Heart right ventricle (tissue), 16 donors: ENCODE data around the gene ZNF576. TPM values are rescaled to one million over a fixed set of nuclear protein-coding genes. Genes with fewer than 3 reads are reported as not detected.

Experiments
- ATAC-seq, 8 donors: fragments of 200-7000 bp; cut with Tn5 transposase; one replicate each; pipeline ENCODE4 v1.9.1; 2020; ENCODE audit warnings: mild to moderate bottlenecking in 8 of 8, moderate library complexity in 8 of 8, moderate number of reproducible peaks in 1 of 8
- DNase-seq, 2 donors: peaks; one replicate each; pipeline ENCODE4 v3.0.0-alpha.2; 2020
- H3K27ac ChIP-seq, 10 donors: fragments of 200-600 bp; sonication (generic) in 2 of 10; one replicate each; pipeline versions ENCODE4 v1.5.0 to v1.8.0; 2020 to 2022; ENCODE audit warnings: mild to moderate bottlenecking in 3 of 10
- H3K27me3 ChIP-seq, 7 donors: fragments of 200-600 bp; one replicate each; pipeline ENCODE4 v1.8.0; 2021 to 2022; ENCODE audit warnings: mild to moderate bottlenecking in 2 of 7
- H3K36me3 ChIP-seq, 9 donors: fragments of 200-600 bp; sonication (generic) in 1 of 9; one replicate each; pipeline versions ENCODE4 v1.5.0 to v1.8.0; 2020 to 2022; ENCODE audit warnings: mild to moderate bottlenecking in 2 of 9
- H3K4me1 ChIP-seq, 9 donors: fragments of 200-600 bp; sonication (generic) in 1 of 9; one replicate each; pipeline versions ENCODE4 v1.5.0 to v1.8.0; 2020 to 2022; ENCODE audit warnings: mild to moderate bottlenecking in 4 of 9
- H3K4me3 ChIP-seq, 10 donors: fragments of 200-600 bp; sonication (generic) in 2 of 10; one replicate each; pipeline versions ENCODE4 v1.5.0 to v1.8.0; 2020 to 2022; ENCODE audit warnings: mild to moderate bottlenecking in 7 of 10, moderate library complexity in 2 of 10
- H3K9me3 ChIP-seq, 11 donors: fragments of 200-600 bp in 10 of 11; sonication (generic) in 2 of 11; one replicate each; pipeline versions ENCODE4 v1.5.0 to v1.8.0; 2013 to 2022; ENCODE audit warnings: mild to moderate bottlenecking in 2 of 11, control low read depth in 1 of 11, moderate library complexity in 1 of 11
- CTCF ChIP-seq, 9 donors: fragments of 200-600 bp; sonication (generic) in 2 of 9; IDR thresholded peaks; one replicate each; pipeline versions ENCODE4 v1.5.0 to v1.8.0; 2021 to 2022; ENCODE audit warnings: antibody characterized with exemption in 9 of 9, mild to moderate bottlenecking in 5 of 9, moderate library complexity in 1 of 9
- WGBS, 2 donors: extraction: QIAGEN DNeasy Blood & Tissue Kit; methylation state at CpG; one replicate each; pipeline ENCODE4 v1.1.7; 2013; ENCODE audit warnings: inconsistent platforms in 1 of 2; 5-methylcytosine and 5-hydroxymethylcytosine counted together
- intact Hi-C, 10 donors: fragments of 100-400 bp; cut with DNase I; formaldehyde crosslinking; loops; one replicate each; pipeline versions ENCODE4 v1.11.1 to v1.14.2; 2022
- polyA plus RNA-seq, 2 donors: library from polyadenylated mRNA; stranded (reverse); fragments of 200-250 nt; gene quantifications; one replicate each; pipeline ENCODE4 v1.2.3, GENCODE V29; 2013
- total RNA-seq, 10 donors: library from RNA; stranded (reverse); fragmentation: NEBNext Ultra II Directional in 3 of 10; extraction: Animal tissue kit (Norgen Biotek cat#: 25700) in 3 of 10; gene quantifications; one replicate each; pipeline versions ENCODE4 v1.2.1 to v1.2.4, GENCODE V29; 2021 to 2023
- donor health status: Arrhythmogenic right ventricular cardiomyopathy.
- donor health status: ischemic (EF 13 %, LVEDD 7.1; RV severe dilation, severe dysfunction).
- donor health status: healthy with polysubstance abuse.
- donor health status: DM: no; HTN: yes; CAD: no.
- donor health status: DM: no; HTN: no; CAD: no.
- donor health status: ischemic (EF 25% LVEDD 6.9; RV normal size, moderate dysfunction).
- donor health status: ischemic (EF 25% LVEDD 5.7; RV mildly dilated, moderate dysfunction).
- donor health status: healthy.
- donor health status: DM: yes; HTN: yes; CAD: no.
- donor health status: Ischemic cardiomyopathy.
- donor health status: ischemic (EF 35%, LVEDD 5.7; RV mildly dilated, moderate dysfunction).
- donor health status: nonischemic (EF 11% LVEDD 7.7; RV severe dilation, severe dysfunction).
- donor health status: DM: yes; HTN: yes; CAD: no.
- donor health status: PGD.
- donor health status: ischemic (EF 29% LVEDD 5.4; RV normal size, mild dysfunction).
- donor health status: nonischemic (EF 23%, LVEDD 6.1; RV moderate dilation, normal function).

The ZNF576 gene
- total and polyA plus RNA-seq, 12 donors: 6.7 to 20.9 (median 12.7) TPM

GRCh38 chr19:43606569-43607229 is 10.3 kb downstream of the ZNF576 start:
- Histone ChIP-seq H3K36me3 (peaks cover 0 to 51% (median 0%) of the 10 kb centered on the region in 9 donors), H3K4me1 (peaks cover 0 to 16% (median 0%) of the 10 kb centered on the region in 9 donors), H3K27ac (peak overlapping the region in 1 of 10 donors; percentile 31), H3K27me3 (no peaks in the 10 kb centered on the region), H3K9me3 (no peaks in the 10 kb centered on the region), H3K4me3 (no peak overlapping the region)
- ATAC-seq (no peak), DNase-seq (no peak)
- 74 to 87% methylated on average over 7 of the region's 7 CpGs for WGBS, 2 donors
- TF ChIP-seq CTCF (IDR thresholded peaks at IDR 0.05): no peak
- intact Hi-C loops: no loop called here

GRCh38 chr19:43607238-43608205 is 11.1 kb downstream of the ZNF576 start:
- no peak overlapping the region for H3K27ac ChIP-seq
- 67 to 78% methylated on average over 28 of the region's 28 CpGs for WGBS, 2 donors

GRCh38 chr19:43609872-43610271 is 13.5 kb downstream of the ZNF576 start:
- 83 to 89% methylated on average over 7 of the region's 7 CpGs for WGBS, 2 donors
- peaks cover 0 to 63% (median 4%) of the 10 kb centered on the region in 9 donors for H3K36me3 ChIP-seq
- no peak overlapping the region for H3K4me3 ChIP-seq
- DNase-seq (no peak), ATAC-seq (no peak)
- H3K27ac ChIP-seq: no peak overlapping the region
- H3K4me1 ChIP-seq: peaks cover 0 to 11% (median 0%) of the 10 kb centered on the region in 9 donors
- no peak for TF ChIP-seq CTCF (IDR thresholded peaks at IDR 0.05)
- H3K9me3 ChIP-seq: no peaks in the 10 kb centered on the region
- H3K27me3 ChIP-seq: no peaks in the 10 kb centered on the region
- intact Hi-C loops: no loop called here

More at GRCh38 chr19:43607238-43608205, 11.1 kb downstream of the ZNF576 start:
- no peaks in the 10 kb centered on the region for H3K27me3 ChIP-seq
- H3K4me1 ChIP-seq: peaks cover 0 to 11% (median 0%) of the 10 kb centered on the region in 9 donors
- peaks cover 0 to 51% (median 0%) of the 10 kb centered on the region in 9 donors for H3K36me3 ChIP-seq
- no peaks in the 10 kb centered on the region for H3K9me3 ChIP-seq
- ATAC-seq (peak in 1 of 8 donors; percentile 21), DNase-seq (no peak)
- peak overlapping the region in 1 of 10 donors; percentile 20 for H3K4me3 ChIP-seq
- TF ChIP-seq CTCF (IDR thresholded peaks at IDR 0.05): no peak
- intact Hi-C loops: no loop called here

- Histone ChIP-seq H3K36me3 (peaks cover 0 to 63% (median 4%) of the 10 kb centered on the region in 9 donors), H3K27me3 (no peaks in the 10 kb centered on the region), H3K9me3 (no peaks in the 10 kb centered on the region), H3K4me3 (no peak overlapping the region), H3K27ac (no peak overlapping the region), H3K4me1 (peaks cover 0 to 7% (median 0%) of the 10 kb centered on the region in 9 donors)
- DNase-seq (no peak), ATAC-seq (no peak)
- intact Hi-C loops: no loop called here
- 72 to 77% methylated on average over 3 of the region's 3 CpGs for WGBS, 2 donors
- TF ChIP-seq CTCF (IDR thresholded peaks at IDR 0.05): no peak
Observed at GRCh38 chr19:43610493-43610892, 14.1 kb downstream of the ZNF576 start.
